HG02840 (cell line): ENCODE measurements around the gene ASB8.
A peak's percentile ranks its signal among the peaks of the same experiment; 100 is the strongest.

Experiments
- ATAC-seq: cut with Tn5 transposase; IDR thresholded peaks from one replicate; pipeline ENCODE4 v1.9.1; 2021; ENCODE audit warnings: mild to moderate bottlenecking, moderate library complexity, moderate number of reproducible peaks; ENCODE audit not compliant: unreplicated experiment, low FRiP score

The ASB8 gene

GRCh38 chr12:48157018-48157888 lies at the start of gene ASB8:
ASB8 (minus strand) TSS chr12:48157515; CDS start chr12:48153496, 4,019 bp downstream.
- peak; percentile 95 for ATAC-seq

- no peak for ATAC-seq
Observed at GRCh38 chr12:48203192-48203591, 45.9 kb upstream of the ASB8 start, which contains the start of gene OR10AD1. OR10AD1 (minus strand) TSS chr12:48203292; CDS start chr12:48203292, 0 bp downstream.

GRCh38 chr12:48202766-48203165 lies 45.5 kb upstream of the ASB8 start:
- ATAC-seq, result no peak

- ATAC-seq, result no peak
Observed at GRCh38 chr12:48201516-48201915, 44.2 kb upstream of the ASB8 start.

- ATAC-seq, result no peak
Observed at GRCh38 chr12:48201091-48201490, 43.8 kb upstream of the ASB8 start.

GRCh38 chr12:48199774-48200221 lies 42.5 kb upstream of the ASB8 start:
- ATAC-seq, result no peak

- ATAC-seq, result no peak
Observed at GRCh38 chr12:48198985-48199384, 41.7 kb upstream of the ASB8 start.

GRCh38 chr12:48198672-48198971 lies 41.3 kb upstream of the ASB8 start:
- ATAC-seq, result peak; percentile 19

- ATAC-seq, result peak; percentile 99
Observed at GRCh38 chr12:48197971-48198671, 40.8 kb upstream of the ASB8 start.

GRCh38 chr12:48197549-48197970 lies 40.2 kb upstream of the ASB8 start:
- ATAC-seq, result peak; percentile 14

GRCh38 chr12:48194799-48195201 lies 37.5 kb upstream of the ASB8 start:
- no peak for ATAC-seq

GRCh38 chr12:48193623-48194022 lies 36.3 kb upstream of the ASB8 start:
- no peak for ATAC-seq

- no peak for ATAC-seq
Observed at GRCh38 chr12:48192861-48193260, 35.5 kb upstream of the ASB8 start.

- no peak for ATAC-seq
Observed at GRCh38 chr12:48191096-48191495, 33.8 kb upstream of the ASB8 start.

- peak; percentile 63 for ATAC-seq
Observed at GRCh38 chr12:48189331-48190125, 32.2 kb upstream of the ASB8 start.

GRCh38 chr12:48187916-48188695 lies 30.8 kb upstream of the ASB8 start:
- ATAC-seq, result no peak

- no peak for ATAC-seq
Observed at GRCh38 chr12:48185181-48185919, 28.0 kb upstream of the ASB8 start.

- no peak for ATAC-seq
Observed at GRCh38 chr12:48184549-48184922, 27.2 kb upstream of the ASB8 start.

GRCh38 chr12:48183876-48184548 lies 26.7 kb upstream of the ASB8 start:
- no peak for ATAC-seq
